Choroid plexus epithelial cell (primary cell): ENCODE data around the gene RNF25.

ENCODE experiments used
- DNase-seq: peaks from one replicate; pipeline ENCODE4 v3.0.0-alpha.2; 2010; ENCODE audit warnings: low read depth
- H3K4me3 ChIP-seq: 2 replicates; pipeline ENCODE4 v1.5.1; 2011; ENCODE audit warnings: low read depth, mild to moderate bottlenecking, control low read depth, low read length, moderate library complexity
- TF ChIP-seq, protein P1 (sequence below): conservative IDR thresholded peaks from 2 replicates; pipeline ENCODE4 v1.5.1; 2011; ENCODE audit warnings: low read depth, mild to moderate bottlenecking, control low read depth, inconsistent platforms, low read length, moderate library complexity

The RNF25 gene

GRCh38 chr2:218615868-218616315, 55.9 kb downstream of the RNF25 start:
- H3K4me3 ChIP-seq = no peak overlapping the region
- TF ChIP-seq, protein P1, sequence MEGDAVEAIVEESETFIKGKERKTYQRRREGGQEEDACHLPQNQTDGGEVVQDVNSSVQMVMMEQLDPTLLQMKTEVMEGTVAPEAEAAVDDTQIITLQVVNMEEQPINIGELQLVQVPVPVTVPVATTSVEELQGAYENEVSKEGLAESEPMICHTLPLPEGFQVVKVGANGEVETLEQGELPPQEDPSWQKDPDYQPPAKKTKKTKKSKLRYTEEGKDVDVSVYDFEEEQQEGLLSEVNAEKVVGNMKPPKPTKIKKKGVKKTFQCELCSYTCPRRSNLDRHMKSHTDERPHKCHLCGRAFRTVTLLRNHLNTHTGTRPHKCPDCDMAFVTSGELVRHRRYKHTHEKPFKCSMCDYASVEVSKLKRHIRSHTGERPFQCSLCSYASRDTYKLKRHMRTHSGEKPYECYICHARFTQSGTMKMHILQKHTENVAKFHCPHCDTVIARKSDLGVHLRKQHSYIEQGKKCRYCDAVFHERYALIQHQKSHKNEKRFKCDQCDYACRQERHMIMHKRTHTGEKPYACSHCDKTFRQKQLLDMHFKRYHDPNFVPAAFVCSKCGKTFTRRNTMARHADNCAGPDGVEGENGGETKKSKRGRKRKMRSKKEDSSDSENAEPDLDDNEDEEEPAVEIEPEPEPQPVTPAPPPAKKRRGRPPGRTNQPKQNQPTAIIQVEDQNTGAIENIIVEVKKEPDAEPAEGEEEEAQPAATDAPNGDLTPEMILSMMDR = no peak
- DNase-seq = no peak
